Activated naive CD4-positive, alpha-beta T cell treated with anti-CD3 and anti-CD28 coated beads for 36 hours (primary cell): ENCODE measurements around the gene PTPRE. TPM values are rescaled to one million over a fixed set of nuclear protein-coding genes. Genes with fewer than 3 reads are reported as not detected.
A peak's percentile ranks its signal among the peaks of the same experiment; 100 is the strongest.

Experiments used
- CTCF ChIA-PET: fragments of 350-600 bp; sonication (Branson Sonifier 250); formaldehyde crosslinking; loops from one replicate; lab custom pipeline; 2021; ENCODE audit warnings: antibody characterized with exemption; lab: Charles Lee
- DNase-seq: peaks from one replicate; pipeline ENCODE4 v3.0.0-alpha.2; 2020
- H3K27ac Mint-ChIP-seq: one replicate; pipeline ENCODE4 v1.8.0; 2021; ENCODE audit warnings: mild to moderate bottlenecking, mixed read lengths
- H3K27me3 Mint-ChIP-seq: one replicate; pipeline ENCODE4 v1.8.0; 2021; ENCODE audit warnings: low read depth, mixed read lengths
- H3K36me3 Mint-ChIP-seq: one replicate; pipeline ENCODE4 v1.8.0; 2021; ENCODE audit warnings: low read depth, mixed read lengths
- H3K4me1 Mint-ChIP-seq: one replicate; pipeline ENCODE4 v1.8.0; 2021; ENCODE audit warnings: low read depth, mixed read lengths
- H3K4me3 Mint-ChIP-seq: one replicate; pipeline ENCODE4 v1.8.0; 2021; ENCODE audit warnings: mild to moderate bottlenecking, moderate library complexity, mixed read lengths
- H3K9me3 Mint-ChIP-seq: one replicate; pipeline ENCODE4 v1.8.0; 2021; ENCODE audit warnings: mixed read lengths
- intact Hi-C: fragments of 100-400 bp; cut with micrococcal nuclease; formaldehyde crosslinking; loops from one replicate; pipeline ENCODE4 v1.15.1; 2023
- total RNA-seq, 2 experiments: library from RNA; stranded (reverse); gene quantifications; one replicate each; pipeline ENCODE4 v1.2.3, GENCODE V29; 2021

Gene PTPRE
- total RNA-seq, 2 experiments from 2014 or later = 13.4 to 16.4 TPM

- no peak overlapping the region for H3K4me3 Mint-ChIP-seq
- peaks cover 31% of the 10 kb centered on the region for H3K4me1 Mint-ChIP-seq
- no peak overlapping the region for H3K27ac Mint-ChIP-seq
- peaks cover 10% of the 10 kb centered on the region for H3K36me3 Mint-ChIP-seq
- no peaks in the 10 kb centered on the region for H3K27me3 Mint-ChIP-seq
- no peaks in the 10 kb centered on the region for H3K9me3 Mint-ChIP-seq
- no peak for DNase-seq
- intact Hi-C loops = loop anchor here (5.0 kb wide), 1 partner anchor 992 kb away; no protein-coding TSS in a partner anchor
- CTCF ChIA-PET = interaction anchor here (2.5 to 10.3 kb wide), 3 partner anchors 10 to 24 kb away, joined by 14 to 74 read pairs (median 48); no protein-coding TSS in a partner anchor
Measured at GRCh38 chr10:128044961-128045832, 138.3 kb downstream of the PTPRE start.

- Mint-ChIP-seq H3K27ac (peak overlapping the region; percentile 68), H3K36me3 (peaks cover 10% of the 10 kb centered on the region), H3K9me3 (no peaks in the 10 kb centered on the region), H3K4me3 (peak overlapping the region; percentile 34), H3K27me3 (no peaks in the 10 kb centered on the region), H3K4me1 (peaks cover 37% of the 10 kb centered on the region)
- intact Hi-C loops = loop anchor here (5.0 kb wide), 1 partner anchor 992 kb away; no protein-coding TSS in a partner anchor
- no peak for DNase-seq
- CTCF ChIA-PET = interaction anchor here (4.7 to 10.3 kb wide), 2 partner anchors 10 to 24 kb away, joined by 48 to 74 read pairs; no protein-coding TSS in a partner anchor
Measured at GRCh38 chr10:128045833-128046120, 138.9 kb downstream of the PTPRE start.

- H3K36me3 Mint-ChIP-seq = peaks cover 10% of the 10 kb centered on the region
- no peaks in the 10 kb centered on the region for H3K9me3 Mint-ChIP-seq
- H3K4me3 Mint-ChIP-seq = peak overlapping the region; percentile 84
- H3K4me1 Mint-ChIP-seq = peaks cover 41% of the 10 kb centered on the region
- H3K27ac Mint-ChIP-seq = peak overlapping the region; percentile 95
- H3K27me3 Mint-ChIP-seq = no peaks in the 10 kb centered on the region
- no peak for DNase-seq
- CTCF ChIA-PET = interaction anchor here (0.6 to 10.3 kb wide), 5 partner anchors 11 to 140 kb away, joined by 3 to 74 read pairs (median 48); no protein-coding TSS in a partner anchor
- intact Hi-C loops = loop anchor here (5.0 kb wide), 1 partner anchor 991 kb away; no protein-coding TSS in a partner anchor
Measured at GRCh38 chr10:128046156-128046952, 139.5 kb downstream of the PTPRE start.

GRCh38 chr10:128046953-128047290, 140.0 kb downstream of the PTPRE start:
- DNase-seq = peak; percentile 16

GRCh38 chr10:128047351-128047750, 140.4 kb downstream of the PTPRE start:
- CTCF ChIA-PET = interaction anchor here (0.5 to 10.3 kb wide), 7 partner anchors 11 to 141 kb away, joined by 3 to 74 read pairs (median 5); no protein-coding TSS in a partner anchor
- peak; percentile 92 for DNase-seq
- Mint-ChIP-seq H3K4me1 (peaks cover 44% of the 10 kb centered on the region), H3K36me3 (peaks cover 17% of the 10 kb centered on the region), H3K9me3 (no peaks in the 10 kb centered on the region), H3K27ac (peak overlapping the region; percentile 95), H3K4me3 (peak overlapping the region; percentile 84), H3K27me3 (no peaks in the 10 kb centered on the region)
- intact Hi-C loops = loop anchor here (1.0 to 5.0 kb wide), 3 partner anchors 12 to 990 kb away; no protein-coding TSS in a partner anchor

More at GRCh38 chr10:128046953-128047290, 140.0 kb downstream of the PTPRE start:
- Mint-ChIP-seq H3K9me3 (no peaks in the 10 kb centered on the region), H3K27ac (peak overlapping the region; percentile 95), H3K4me1 (peaks cover 44% of the 10 kb centered on the region), H3K27me3 (no peaks in the 10 kb centered on the region), H3K36me3 (peaks cover 13% of the 10 kb centered on the region), H3K4me3 (peak overlapping the region; percentile 84)
- intact Hi-C loops = loop anchor here (1.0 to 5.0 kb wide), 3 partner anchors 12 to 990 kb away; no protein-coding TSS in a partner anchor
- CTCF ChIA-PET = interaction anchor here (0.5 to 10.3 kb wide), 7 partner anchors 11 to 141 kb away, joined by 3 to 74 read pairs (median 5); no protein-coding TSS in a partner anchor

GRCh38 chr10:128047991-128048818, 141.3 kb downstream of the PTPRE start:
- Mint-ChIP-seq H3K36me3 (peaks cover 21% of the 10 kb centered on the region), H3K27ac (peak overlapping the region; percentile 95), H3K4me3 (peak overlapping the region; percentile 84), H3K4me1 (peaks cover 46% of the 10 kb centered on the region), H3K27me3 (no peaks in the 10 kb centered on the region), H3K9me3 (no peaks in the 10 kb centered on the region)
- CTCF ChIA-PET = interaction anchor here (0.8 to 10.3 kb wide), 6 partner anchors 13 to 130 kb away, joined by 3 to 74 read pairs (median 29); no protein-coding TSS in a partner anchor
- peak; percentile 72 for DNase-seq
- intact Hi-C loops = loop anchor here (1.0 to 5.0 kb wide), 8 partner anchors 13 to 989 kb away; partner anchors contain the start of gene MKI67

GRCh38 chr10:128048819-128049210, 141.9 kb downstream of the PTPRE start:
- H3K27me3 Mint-ChIP-seq = no peaks in the 10 kb centered on the region
- H3K4me1 Mint-ChIP-seq = peaks cover 46% of the 10 kb centered on the region
- DNase-seq = no peak
- intact Hi-C loops = loop anchor here (1.0 to 5.0 kb wide), 6 partner anchors 15 to 988 kb away; partner anchors contain the start of gene MKI67
- peak overlapping the region; percentile 84 for H3K4me3 Mint-ChIP-seq
- no peaks in the 10 kb centered on the region for H3K9me3 Mint-ChIP-seq
- H3K27ac Mint-ChIP-seq = peak overlapping the region; percentile 95
- CTCF ChIA-PET = interaction anchor here (2.0 to 10.3 kb wide), 4 partner anchors 13 to 37 kb away, joined by 10 to 74 read pairs (median 48); no protein-coding TSS in a partner anchor
- H3K36me3 Mint-ChIP-seq = peaks cover 21% of the 10 kb centered on the region

- DNase-seq = peak; percentile 4
- Mint-ChIP-seq H3K9me3 (no peaks in the 10 kb centered on the region), H3K4me1 (peaks cover 46% of the 10 kb centered on the region), H3K36me3 (peaks cover 21% of the 10 kb centered on the region), H3K4me3 (peak overlapping the region; percentile 84), H3K27ac (peak overlapping the region; percentile 95), H3K27me3 (no peaks in the 10 kb centered on the region)
- CTCF ChIA-PET = interaction anchor here (2.0 to 10.3 kb wide), 4 partner anchors 14 to 37 kb away, joined by 10 to 74 read pairs (median 48); no protein-coding TSS in a partner anchor
- intact Hi-C loops = loop anchor here (5.0 kb wide), 1 partner anchor 988 kb away; no protein-coding TSS in a partner anchor
Measured at GRCh38 chr10:128049226-128050120, 142.6 kb downstream of the PTPRE start.

- Mint-ChIP-seq H3K4me1 (peaks cover 46% of the 10 kb centered on the region), H3K4me3 (no peak overlapping the region), H3K9me3 (no peaks in the 10 kb centered on the region), H3K27ac (no peak overlapping the region), H3K36me3 (peaks cover 22% of the 10 kb centered on the region), H3K27me3 (no peaks in the 10 kb centered on the region)
- intact Hi-C loops = no loop called here
- DNase-seq = peak; percentile 3
- CTCF ChIA-PET = interaction anchor here (2.0 to 10.3 kb wide), 3 partner anchors 15 to 38 kb away, joined by 10 to 74 read pairs (median 17); no protein-coding TSS in a partner anchor
Measured at GRCh38 chr10:128050121-128050516, 143.2 kb downstream of the PTPRE start.

GRCh38 chr10:128050936-128051335, 144.0 kb downstream of the PTPRE start:
- CTCF ChIA-PET = interaction anchor here (1.2 to 10.3 kb wide), 5 partner anchors 10 to 39 kb away, joined by 5 to 74 read pairs (median 12); no protein-coding TSS in a partner anchor
- Mint-ChIP-seq H3K27ac (peak overlapping the region; percentile 16), H3K4me3 (no peak overlapping the region), H3K9me3 (no peaks in the 10 kb centered on the region), H3K27me3 (no peaks in the 10 kb centered on the region), H3K4me1 (peaks cover 45% of the 10 kb centered on the region), H3K36me3 (peaks cover 29% of the 10 kb centered on the region)
- intact Hi-C loops = no loop called here
- peak; percentile 28 for DNase-seq
